EL (cell line): ENCODE results near the gene PRL.

Experiments used
- DNase-seq: peaks from one replicate; pipeline ENCODE4 v3.0.0-alpha.2; 2016

PRL gene

GRCh38 chr6:22290045-22290444, 6.8 kb downstream of the PRL start:
- no peak for DNase-seq

DNA sequence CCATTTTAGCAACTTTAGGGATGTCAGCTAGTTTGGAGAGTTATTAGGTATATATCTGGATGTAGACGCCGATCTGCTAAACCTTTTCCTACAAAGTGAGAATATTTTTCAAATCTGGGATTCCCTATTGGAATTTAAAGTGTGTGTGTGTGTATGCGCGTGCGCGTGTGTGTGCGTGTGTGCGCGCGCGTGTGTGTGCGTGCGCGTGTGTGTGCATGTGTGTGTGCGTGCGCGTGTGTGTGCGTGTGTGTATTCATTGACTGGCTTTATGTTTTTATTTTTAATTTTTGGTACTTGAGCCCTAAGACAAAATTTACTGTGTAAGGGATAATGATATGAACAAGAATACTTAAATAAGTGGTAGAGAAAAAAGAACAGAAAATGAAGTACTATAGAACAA, 8.1 kb downstream of the PRL start:
- no peak for DNase-seq

- DNase-seq: no peak
These were observed 12.2 kb downstream of the PRL start for GRCh38 chr6:22284666-22285065.

- no peak for DNase-seq
These were observed 15.3 kb downstream of the PRL start for GRCh38 chr6:22281341-22282085.

DNA sequence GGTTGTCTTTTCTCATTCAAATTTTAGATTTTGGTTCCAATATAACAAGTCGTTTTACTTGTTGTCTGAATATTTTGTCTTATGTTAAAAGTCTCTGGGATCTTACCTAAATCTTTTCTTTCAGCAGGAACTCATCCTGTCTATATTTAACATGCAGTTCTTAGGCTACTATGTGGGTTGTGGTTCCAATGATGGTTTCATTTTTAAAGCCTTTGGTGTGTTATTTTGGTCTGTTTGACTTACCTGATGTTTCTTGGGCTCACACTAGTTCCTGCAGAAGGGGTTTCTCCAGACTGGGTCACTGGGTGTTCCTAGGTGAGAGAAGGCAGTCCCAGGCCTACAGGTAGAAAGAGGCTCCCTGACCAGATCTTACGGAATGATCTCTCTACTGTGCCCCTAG, 17.4 kb downstream of the PRL start:
- DNase-seq: no peak

DNA sequence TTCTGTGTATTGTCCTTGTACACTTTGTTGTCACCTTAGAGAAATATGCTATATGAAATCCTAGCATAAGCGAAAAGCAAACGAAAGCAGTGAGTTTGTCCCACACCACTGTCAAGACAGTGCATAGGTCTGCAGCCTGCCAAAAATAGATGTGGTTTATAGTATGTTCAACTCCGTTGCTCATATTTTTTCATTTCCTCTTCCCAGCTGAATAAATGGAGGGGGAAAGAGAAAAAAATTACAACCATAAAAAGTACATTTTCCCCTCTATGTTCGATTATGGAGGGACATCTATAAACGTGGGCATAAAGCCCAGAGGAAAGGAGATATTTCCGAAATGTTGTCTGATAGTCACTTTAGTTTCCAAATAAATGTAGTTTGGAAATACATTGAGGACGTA, 25.8 kb downstream of the PRL start:
- no peak for DNase-seq

- no peak for DNase-seq
These were observed 33.1 kb downstream of the PRL start for GRCh38 chr6:22263748-22264147.

GRCh38 chr6:22254886-22255285, 42.0 kb downstream of the PRL start:
- DNase-seq: no peak

DNA sequence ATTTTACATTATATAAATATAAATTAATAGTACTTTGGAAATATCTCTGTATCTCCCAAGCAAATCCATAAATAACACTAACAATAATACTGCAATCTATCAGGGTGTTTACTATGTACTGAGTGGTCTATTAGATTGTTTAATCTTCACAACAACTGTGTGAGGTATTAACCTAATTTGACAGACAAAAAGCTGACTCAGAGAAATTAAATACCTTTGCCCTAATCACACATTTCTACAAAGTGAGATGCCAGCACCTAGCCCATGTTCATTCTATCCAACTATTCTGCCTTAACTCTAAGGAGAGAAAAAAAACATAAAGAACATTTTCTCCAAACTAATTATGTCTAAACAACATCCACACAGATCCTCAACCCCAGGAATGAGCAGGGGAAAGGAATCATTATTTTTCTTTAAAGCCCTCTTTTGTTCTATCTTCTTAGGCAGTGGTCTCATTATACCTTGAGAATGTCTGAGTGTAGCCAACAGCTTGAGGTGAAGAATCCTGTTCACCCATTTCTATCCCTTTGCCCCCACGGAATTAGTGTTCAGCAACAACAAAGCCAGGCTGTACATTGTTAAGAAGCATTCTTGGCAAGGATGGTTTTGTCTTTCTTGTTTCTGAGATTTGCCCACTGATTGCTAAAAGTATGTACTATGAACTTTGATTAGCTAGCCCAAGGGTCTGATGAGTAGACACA, 42.7 kb downstream of the PRL start:
- no peak for DNase-seq

GRCh38 chr6:22251348-22251747, 45.5 kb downstream of the PRL start:
- peak; percentile 81 for DNase-seq

DNA sequence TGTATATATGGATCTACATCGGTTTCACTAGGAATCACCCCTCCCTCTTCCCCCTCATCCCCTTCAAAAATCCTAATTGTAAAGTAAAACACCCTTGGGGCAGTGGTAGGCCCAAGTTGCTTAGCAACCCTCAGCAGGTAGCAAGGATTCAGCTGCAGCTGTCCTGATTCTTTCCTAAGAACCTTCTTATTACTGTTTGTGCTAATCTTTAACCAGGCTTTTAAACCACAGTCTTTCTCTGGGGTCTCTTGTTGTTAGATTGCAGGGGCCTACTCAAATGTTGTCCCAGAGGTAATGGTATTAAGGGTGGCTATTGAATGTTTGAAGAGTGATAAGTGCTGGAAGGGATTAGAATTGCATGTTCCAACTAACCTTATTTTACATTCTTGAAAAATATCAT, 46.4 kb downstream of the PRL start:
- no peak for DNase-seq

DNA sequence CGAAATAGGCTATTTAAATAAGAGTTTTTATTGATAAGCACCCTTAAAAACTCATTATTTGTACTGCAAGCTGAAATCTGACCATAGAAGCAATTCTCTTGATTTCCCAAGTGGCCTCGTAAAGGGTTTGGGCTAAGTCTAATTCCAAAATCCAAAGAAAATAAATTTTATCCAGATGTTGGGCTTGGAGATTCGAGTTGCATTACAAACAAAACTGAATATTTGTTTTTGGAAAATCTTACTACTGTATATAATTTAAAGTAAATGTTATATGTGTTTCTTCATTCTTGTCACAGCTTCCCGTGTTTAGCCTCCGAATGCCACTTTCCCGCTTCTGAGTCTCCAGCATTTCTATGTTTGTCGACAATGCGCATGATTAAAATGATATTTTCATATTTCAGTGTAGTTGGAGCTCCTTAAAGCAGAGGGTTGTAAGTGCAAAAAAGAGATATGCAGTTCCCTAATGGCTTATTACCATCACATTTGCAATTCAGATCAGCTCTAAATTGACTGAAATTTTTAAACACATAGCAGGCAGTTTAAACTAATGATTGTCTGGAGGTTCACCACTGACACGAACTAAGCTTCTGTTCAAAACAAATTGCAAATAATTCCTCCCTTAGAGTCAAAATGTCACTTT, 47.0 kb downstream of the PRL start:
- DNase-seq: no peak

DNA sequence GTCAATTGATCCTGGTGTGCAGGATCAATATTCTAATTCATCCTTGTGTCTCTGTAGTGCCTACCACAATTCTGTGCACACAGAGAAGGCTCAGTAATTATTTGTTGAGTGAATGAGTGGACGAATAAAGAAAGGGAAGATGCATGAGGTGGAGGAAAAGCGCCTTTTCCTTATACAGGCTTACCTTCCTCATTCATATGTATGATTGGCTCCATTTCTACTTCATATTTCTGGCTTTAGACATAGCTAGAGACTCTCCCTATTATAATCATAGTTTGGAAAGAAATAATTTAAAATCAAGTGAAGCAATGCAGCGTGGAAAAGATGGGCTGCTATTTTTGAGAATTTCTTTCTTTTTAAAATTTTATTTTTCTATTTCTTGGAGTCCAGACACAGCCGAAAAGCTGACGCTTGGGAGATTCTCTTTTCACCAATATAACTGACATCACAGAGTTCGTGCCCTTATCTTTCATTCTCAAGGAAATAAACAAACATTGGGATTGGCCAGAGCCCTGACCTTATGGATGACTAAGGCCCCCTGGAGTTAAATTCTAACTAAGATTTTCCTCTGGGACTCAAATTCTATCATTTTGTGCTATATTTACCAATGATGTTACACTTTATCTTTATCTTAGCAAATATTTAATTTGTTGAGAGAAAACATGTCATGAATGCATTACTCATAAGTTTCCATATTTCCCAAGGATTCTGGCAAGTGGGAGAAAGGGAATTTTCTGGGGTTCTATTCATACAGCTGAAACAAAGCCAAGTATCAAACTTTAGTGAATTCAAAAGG, 48.1 kb downstream of the PRL start:
- peak; percentile 85 for DNase-seq

DNA sequence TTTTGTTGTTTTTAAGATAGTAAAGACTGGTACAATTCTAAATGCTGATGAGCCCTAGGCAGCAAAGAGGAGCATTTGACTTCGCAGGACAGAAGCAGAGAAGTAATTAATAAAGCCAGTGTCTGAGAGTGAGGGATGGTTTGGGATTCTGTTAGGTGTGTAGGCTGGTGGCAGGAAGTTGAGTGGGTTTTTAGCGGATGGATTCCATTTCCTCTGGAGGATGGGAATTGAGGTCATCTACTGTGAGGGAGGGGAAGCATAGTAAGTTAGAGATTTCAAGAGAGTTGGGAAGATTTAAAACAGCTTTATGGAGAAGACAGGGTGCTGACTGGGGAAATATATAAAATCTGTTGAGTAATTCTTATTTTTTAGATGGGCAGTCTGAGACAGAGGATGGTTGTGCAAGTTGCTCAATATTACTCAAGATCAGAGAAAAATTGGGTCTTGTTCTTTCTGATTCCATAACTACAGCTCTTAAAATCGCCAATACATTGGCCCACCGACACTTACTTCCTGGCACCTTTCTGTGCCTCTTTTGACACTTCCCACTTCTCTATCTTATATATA, 48.8 kb downstream of the PRL start:
- DNase-seq: no peak

GRCh38 chr6:22240025-22240424, 56.8 kb downstream of the PRL start:
- DNase-seq: no peak

DNA sequence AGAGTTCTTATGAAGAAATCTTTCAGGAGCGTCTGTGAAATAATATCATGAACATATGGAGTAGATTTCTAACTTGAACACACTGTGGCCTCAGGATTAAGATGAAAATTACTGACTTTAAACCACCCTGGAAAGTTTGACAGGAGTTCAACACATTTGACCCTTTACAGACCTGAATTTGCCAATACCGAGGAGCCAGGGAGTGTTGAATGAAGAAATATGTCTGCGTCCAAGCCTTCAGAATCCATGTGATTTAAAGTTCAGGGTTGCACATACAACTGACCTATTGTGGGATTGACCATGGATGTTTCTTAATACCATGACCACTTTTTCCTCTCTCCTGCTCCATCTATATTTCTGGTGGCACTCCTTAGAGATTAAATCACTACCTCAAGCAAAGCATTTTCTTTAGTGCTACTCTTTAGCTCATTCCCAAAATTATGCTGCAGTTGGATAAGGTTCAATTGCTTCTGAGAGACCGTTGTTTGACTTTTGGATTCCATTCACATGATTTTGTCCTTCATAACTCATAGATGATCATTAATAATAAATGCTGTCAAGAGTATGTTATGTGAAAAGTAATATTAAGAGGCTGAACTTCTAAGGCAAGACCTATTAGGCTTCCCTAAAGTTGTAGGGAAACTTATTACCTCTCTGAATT, 57.4 kb downstream of the PRL start:
- no peak for DNase-seq

DNA sequence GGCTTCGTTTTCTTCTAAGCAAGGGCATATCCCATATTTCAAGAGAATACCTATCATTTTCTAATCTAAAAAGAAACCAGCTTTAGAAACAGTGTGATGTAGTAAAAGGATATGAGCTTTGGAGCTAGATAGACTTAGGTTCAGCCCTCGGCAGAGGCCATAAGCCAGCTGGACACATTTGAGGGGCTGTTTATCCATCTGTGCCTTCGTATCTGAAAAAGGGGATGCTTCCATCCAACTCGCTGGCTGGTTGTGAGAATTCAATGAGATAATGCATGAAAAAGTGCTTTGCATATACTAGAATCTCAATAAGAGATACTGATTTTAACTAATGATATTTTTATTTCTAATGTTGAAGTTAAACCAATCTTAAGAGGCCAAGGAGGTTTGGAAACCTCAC, 58.0 kb downstream of the PRL start:
- DNase-seq: no peak

DNA sequence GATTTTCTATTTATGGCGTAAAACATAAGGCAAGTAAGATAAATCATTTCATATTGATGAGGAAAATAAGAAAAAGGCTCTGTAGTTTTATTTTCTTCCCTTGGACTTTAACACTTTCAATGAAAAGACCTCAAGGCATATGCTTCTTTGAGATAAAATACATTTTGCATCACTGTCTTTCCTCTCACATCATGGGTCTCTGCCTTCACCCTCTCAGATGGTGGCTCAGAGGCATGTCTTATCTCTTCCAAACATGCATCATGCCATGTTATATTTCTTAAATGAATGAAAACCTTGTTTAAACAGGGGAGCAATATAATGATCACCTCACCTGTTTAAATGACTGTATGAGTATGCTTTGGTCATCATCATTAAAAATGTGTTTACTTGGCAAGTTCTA, 59.3 kb downstream of the PRL start:
- no peak for DNase-seq
